Kidney epithelial cell (primary cell): ENCODE data around the gene NRAP. TPM values are rescaled to one million over a fixed set of nuclear protein-coding genes. Genes with fewer than 3 reads are reported as not detected.
"Not testable (repeated sequence)": the region's sequence is repeated elsewhere in the genome, so short reads cannot be mapped to it uniquely, and the experiment has no call there.

Experiments
- DNase-seq: peaks from one replicate; pipeline ENCODE4 v3.0.0-alpha.2; 2010; ENCODE audit warnings: low read depth
- H3K27me3 ChIP-seq: 2 replicates; pipeline ENCODE4 v1.6.0; 2011; ENCODE audit warnings: low read length; ENCODE audit not compliant: control insufficient read depth, insufficient read depth
- H3K36me3 ChIP-seq: 2 replicates; pipeline ENCODE4 v1.5.1; 2011; ENCODE audit warnings: low read length; ENCODE audit not compliant: control insufficient read depth, insufficient read depth
- H3K4me3 ChIP-seq: 2 replicates; pipeline ENCODE4 v1.5.1; 2011; ENCODE audit warnings: low read depth, mild to moderate bottlenecking, control low read depth, low read length
- total RNA-seq: library from RNA; depleted of rRNA; stranded (reverse); fragments of >200 nt; gene quantifications from 2 replicates; pipeline ENCODE4 v1.2.3, GENCODE V29; 2015
- TF ChIP-seq, protein P1 (sequence below): IDR thresholded peaks from 2 replicates; pipeline ENCODE4 v1.5.1; 2011; ENCODE audit warnings: mild to moderate bottlenecking, moderate library complexity, low read length, control low read depth, inconsistent platforms; ENCODE audit not compliant: insufficient read depth, poor library complexity, severe bottlenecking

NRAP gene
- total RNA-seq, 1 donor from 2014 or later, result not detected

DNA sequence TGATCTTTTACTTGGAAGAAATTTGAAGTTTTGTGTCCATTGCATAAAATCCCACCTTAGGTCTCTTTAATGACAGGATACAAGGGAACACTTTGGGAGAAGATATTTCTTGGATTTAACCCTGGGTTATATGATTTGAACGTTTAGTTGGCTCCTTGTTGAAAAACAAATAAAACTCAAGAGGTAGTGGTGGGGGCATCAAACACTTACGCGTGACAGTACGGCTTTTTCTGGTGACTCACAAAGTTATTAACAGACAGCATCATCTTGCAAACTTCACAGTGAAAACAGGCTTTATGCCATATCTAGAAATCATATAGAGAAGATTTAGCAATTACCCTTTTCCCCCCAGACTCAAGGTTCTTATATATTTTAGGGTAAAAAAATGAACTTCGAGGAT, 699 bp downstream of the NRAP start:
- no peaks in the 10 kb centered on the region for H3K36me3 ChIP-seq
- no peak overlapping the region for H3K4me3 ChIP-seq
- H3K27me3 ChIP-seq, result no peaks in the 10 kb centered on the region
- DNase-seq, result no peak
- TF ChIP-seq, protein P1, sequence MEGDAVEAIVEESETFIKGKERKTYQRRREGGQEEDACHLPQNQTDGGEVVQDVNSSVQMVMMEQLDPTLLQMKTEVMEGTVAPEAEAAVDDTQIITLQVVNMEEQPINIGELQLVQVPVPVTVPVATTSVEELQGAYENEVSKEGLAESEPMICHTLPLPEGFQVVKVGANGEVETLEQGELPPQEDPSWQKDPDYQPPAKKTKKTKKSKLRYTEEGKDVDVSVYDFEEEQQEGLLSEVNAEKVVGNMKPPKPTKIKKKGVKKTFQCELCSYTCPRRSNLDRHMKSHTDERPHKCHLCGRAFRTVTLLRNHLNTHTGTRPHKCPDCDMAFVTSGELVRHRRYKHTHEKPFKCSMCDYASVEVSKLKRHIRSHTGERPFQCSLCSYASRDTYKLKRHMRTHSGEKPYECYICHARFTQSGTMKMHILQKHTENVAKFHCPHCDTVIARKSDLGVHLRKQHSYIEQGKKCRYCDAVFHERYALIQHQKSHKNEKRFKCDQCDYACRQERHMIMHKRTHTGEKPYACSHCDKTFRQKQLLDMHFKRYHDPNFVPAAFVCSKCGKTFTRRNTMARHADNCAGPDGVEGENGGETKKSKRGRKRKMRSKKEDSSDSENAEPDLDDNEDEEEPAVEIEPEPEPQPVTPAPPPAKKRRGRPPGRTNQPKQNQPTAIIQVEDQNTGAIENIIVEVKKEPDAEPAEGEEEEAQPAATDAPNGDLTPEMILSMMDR, result no peak

DNA sequence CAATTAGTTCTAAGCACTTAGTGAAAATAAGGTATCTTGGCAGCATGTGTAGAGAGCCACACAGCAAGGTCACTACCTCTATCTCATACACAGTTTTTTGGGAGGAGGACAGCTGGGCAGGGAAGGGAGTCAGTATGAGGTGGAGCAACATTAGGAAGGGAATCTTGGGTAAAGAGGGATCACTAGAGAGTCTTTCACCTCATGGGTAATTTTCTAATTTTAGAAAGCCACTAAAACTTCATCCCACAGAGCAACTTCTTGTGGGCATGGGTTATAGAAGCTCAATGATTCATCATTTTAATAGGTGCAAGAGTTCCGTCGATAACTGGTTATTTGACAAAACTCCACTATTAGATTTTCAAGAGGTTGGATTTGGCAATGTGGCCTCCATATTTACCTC, 2.5 kb downstream of the NRAP start:
- TF ChIP-seq, protein P1, result no peak
- Histone ChIP-seq H3K36me3 (no peaks in the 10 kb centered on the region), H3K27me3 (no peaks in the 10 kb centered on the region), H3K4me3 (no peak overlapping the region)
- DNase-seq, result no peak

DNA sequence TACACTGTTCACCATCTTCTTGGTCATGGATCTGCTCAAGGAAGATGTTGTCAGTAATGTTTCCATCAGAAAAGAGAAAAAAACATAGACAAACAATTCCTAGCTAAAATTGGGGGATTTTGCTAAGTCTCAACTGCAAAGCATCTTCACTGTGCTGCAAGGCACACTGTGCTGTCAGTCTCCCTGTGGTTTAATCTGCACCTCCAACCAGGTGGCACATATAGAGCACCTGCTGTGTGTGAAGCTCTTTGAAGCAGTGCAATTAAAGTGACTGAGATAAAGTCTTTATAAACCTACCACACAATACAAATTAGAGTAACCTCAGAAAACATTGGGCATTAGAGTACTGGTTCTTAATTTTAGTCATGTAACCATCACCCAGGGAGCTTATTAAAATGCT, 6.3 kb downstream of the NRAP start:
- H3K4me3 ChIP-seq, result no peak overlapping the region
- no peak for DNase-seq
- TF ChIP-seq, protein P1, result no peak
- H3K36me3 ChIP-seq, result no peaks in the 10 kb centered on the region
- H3K27me3 ChIP-seq, result no peaks in the 10 kb centered on the region

DNA sequence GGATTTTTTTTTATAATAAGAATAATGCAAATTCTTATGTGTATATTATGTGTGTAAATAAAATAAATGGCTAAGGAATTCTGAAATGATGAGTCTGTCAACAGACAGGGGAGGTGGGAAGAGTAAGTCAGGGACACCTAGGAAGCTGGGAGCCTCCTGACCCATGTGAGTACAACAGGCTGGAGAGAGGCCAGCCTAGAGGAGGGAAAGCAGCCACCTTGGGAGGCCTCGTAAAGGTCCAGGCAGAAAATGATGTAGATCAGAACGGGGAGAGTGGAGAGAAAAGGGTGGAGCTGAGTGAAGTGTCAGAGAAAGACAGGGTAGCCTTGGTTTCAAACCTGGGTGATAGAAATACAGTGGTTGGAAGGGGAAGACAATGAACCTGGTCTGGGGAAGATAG, 6.9 kb downstream of the NRAP start:
- H3K4me3 ChIP-seq, result no peak overlapping the region
- TF ChIP-seq, protein P1, result no peak
- no peak for DNase-seq
- no peaks in the 10 kb centered on the region for H3K36me3 ChIP-seq
- no peaks in the 10 kb centered on the region for H3K27me3 ChIP-seq

DNA sequence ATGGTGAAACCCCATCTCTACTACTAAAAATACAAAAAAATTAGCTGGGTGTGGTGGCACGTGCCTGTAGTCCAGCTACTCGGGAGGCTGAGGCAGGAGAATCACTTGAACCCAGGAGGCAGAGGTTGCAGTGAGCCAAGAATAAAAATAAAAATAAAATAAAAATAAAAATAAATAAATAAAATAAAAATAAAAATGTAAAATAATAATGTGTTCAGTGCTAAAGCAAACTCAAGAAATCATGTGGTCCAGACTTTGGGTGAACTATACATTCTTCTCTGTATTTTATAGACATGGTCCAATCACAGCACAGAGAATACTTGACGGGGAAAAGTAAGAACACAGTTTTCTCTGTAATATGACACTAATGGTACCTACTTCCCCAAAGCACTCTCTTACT, 11.4 kb downstream of the NRAP start:
- not testable (repeated sequence) for DNase-seq, H3K27me3 ChIP-seq, H3K36me3 ChIP-seq, H3K4me3 ChIP-seq

DNA sequence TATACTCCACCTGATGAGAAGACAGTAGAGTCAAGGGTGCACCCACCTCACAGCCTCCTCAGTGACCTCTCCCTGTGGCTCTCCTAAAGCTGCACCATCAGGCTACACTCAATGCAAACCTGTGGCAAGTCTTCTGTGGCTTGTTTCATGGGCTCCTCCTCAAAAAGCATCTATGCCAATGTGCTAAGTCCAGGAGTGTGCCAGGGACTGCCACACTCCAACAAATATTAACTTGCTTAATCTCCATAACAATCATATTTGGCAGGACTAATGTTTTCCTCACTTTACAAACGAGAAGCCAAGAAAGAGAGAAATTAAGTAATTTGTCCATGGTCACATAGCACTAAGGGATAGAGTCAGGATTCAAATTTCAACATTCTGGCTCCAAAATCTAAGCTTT, 11.9 kb downstream of the NRAP start:
- TF ChIP-seq, protein P1, result no peak
- Histone ChIP-seq H3K27me3 (no peaks in the 10 kb centered on the region), H3K36me3 (no peaks in the 10 kb centered on the region), H3K4me3 (no peak overlapping the region)
- DNase-seq, result no peak
